Transverse colon (tissue), 4 donors: Measurements from ENCODE around the gene RHEB.

ENCODE experiments used
- CTCF ChIP-seq, 5 experiments: fragments of 200-600 bp in 3 of 5; fragments of 450-650 bp in 2 of 5; sonication (generic) in 3 of 5; IDR thresholded peaks; 1 replicate in 2 of 5; 2 replicates in 3 of 5; pipeline ENCODE4 v1.5.1; 2016 to 2017; ENCODE audit warnings: antibody characterized with exemption in 5 of 5, inconsistent platforms in 3 of 5, mild to moderate bottlenecking in 2 of 5, moderate library complexity in 1 of 5
- EP300 ChIP-seq: sonication (generic); formaldehyde crosslinking; IDR thresholded peaks from one replicate; pipeline ENCODE4 v1.6.1; 2017; ENCODE audit warnings: antibody characterized with exemption, low read depth
- POLR2A ChIP-seq: fragments of 450-650 bp; IDR thresholded peaks from one replicate; pipeline ENCODE4 v1.6.1; 2016; ENCODE audit warnings: antibody characterized with exemption, mild to moderate bottlenecking, moderate library complexity
- POLR2AphosphoS5 ChIP-seq, 3 donors: sonication (generic); formaldehyde crosslinking; IDR thresholded peaks; one replicate each; pipeline ENCODE4 v1.6.1; 2016; ENCODE audit warnings: antibody characterized with exemption in 3 of 3

DNA sequence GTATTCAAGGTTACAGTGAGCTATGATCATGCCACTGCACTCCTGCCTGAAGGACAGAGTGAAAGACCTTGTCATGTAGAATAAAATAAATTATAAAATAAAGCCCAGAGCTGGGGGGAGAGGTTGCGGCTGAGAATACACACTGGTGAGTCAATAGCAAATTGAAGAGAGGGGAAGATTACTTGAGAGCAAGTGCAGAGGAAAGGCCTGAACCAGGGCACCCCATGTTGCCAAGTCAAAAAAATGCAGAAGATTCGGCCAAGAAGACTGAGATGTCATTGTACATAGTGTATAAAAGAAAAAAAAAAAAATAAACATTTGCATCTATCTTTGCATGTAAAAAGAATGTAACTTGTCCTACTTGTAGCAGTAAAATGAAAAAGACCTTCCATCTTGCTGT is 32.5 kb downstream of the RHEB start:
- TF ChIP-seq CTCF (IDR thresholded peaks at IDR 0.05) (no peak), POLR2AphosphoS5 (IDR thresholded peaks at IDR 0.05) (no peak), POLR2A (no peak), EP300 (no peak)
